A549 (cell line): ENCODE measurements around the gene NEDD9. TPM values are rescaled to one million over a fixed set of nuclear protein-coding genes. Genes with fewer than 3 reads are reported as not detected.
A peak's percentile ranks its signal among the peaks of the same experiment; 100 is the strongest.

Experiments
- ATAC-seq, 2 experiments: fragments of 200-7000 bp in 1 of 2; fragments of >200 bp in 1 of 2; cut with Nextera tagmentation in 1 of 2; cut with Tn5 transposase in 1 of 2; 3 replicates each; pipeline versions ENCODE4 v1.8.0 to v1.9.1; 2018 to 2020; ENCODE audit warnings: mild to moderate bottlenecking in 1 of 2, moderate library complexity in 1 of 2
- CTCF ChIA-PET: fragments of 300-600 bp; sonication (Branson Sonifier 250); formaldehyde crosslinking; extraction: SDS; loops from one replicate; lab custom pipeline; 2021; ENCODE audit warnings: antibody characterized with exemption, inconsistent platforms; lab: Yijun Ruan, JAX
- POLR2A ChIA-PET: fragments of 350-600 bp; formaldehyde crosslinking; extraction: SDS; loops from one replicate; lab custom pipeline; 2021; ENCODE audit warnings: antibody characterized with exemption, inconsistent platforms; lab: Yijun Ruan, JAX
- DNase-seq, 2 experiments: peaks; one replicate each; pipeline versions ENCODE4 v3.0.0 to v3.0.0-alpha.2; 2011 to 2016; ENCODE audit warnings: low read depth in 1 of 2, low spot score in 1 of 2
- FAIRE-seq: peaks from 2 replicates; lab custom pipeline; 2011; peaks lifted over from hg19 to GRCh38; lab: Jason Lieb, UNC
- H3K27ac ChIP-seq, 2 experiments: fragments of >200 bp; sonication (Bioruptor Twin); formaldehyde crosslinking; 3 replicates each; pipeline ENCODE4 v1.5.1; 2016 to 2017
- H3K4me1 ChIP-seq: fragments of >200 bp; sonication (Bioruptor Twin); formaldehyde crosslinking; 3 replicates; pipeline ENCODE4 v1.6.1; 2016
- H3K4me2 ChIP-seq: fragments of >200 bp; sonication (Bioruptor Twin); formaldehyde crosslinking; 3 replicates; pipeline ENCODE4 v1.6.1; 2016
- H3K4me3 ChIP-seq: fragments of >200 bp; sonication (Bioruptor Twin); formaldehyde crosslinking; 3 replicates; pipeline ENCODE4 v1.5.1; 2016
- H3K9me3 ChIP-seq: fragments of >200 bp; sonication (Bioruptor Twin); formaldehyde crosslinking; 3 replicates; pipeline ENCODE4 v1.6.1; 2016
- CHD2 ChIP-seq: fragments of 150-350 bp; IDR thresholded peaks from 2 replicates; pipeline ENCODE4 v1.6.1; 2014; ENCODE audit warnings: low read length; ENCODE audit not compliant: partially characterized antibody
- EHF ChIP-seq: fragments of 250-450 bp; sonication (Bioruptor Pico); IDR thresholded peaks from 2 replicates; pipeline ENCODE4 v1.5.0; 2020; ENCODE audit warnings: mild to moderate bottlenecking
- EP300 ChIP-seq, 2 experiments: fragments of >200 bp; sonication (Bioruptor Twin); formaldehyde crosslinking; IDR thresholded peaks; 2 replicates in 1 of 2; 3 replicates in 1 of 2; pipeline ENCODE4 v1.6.1; 2016 to 2017
- HEYL ChIP-seq: fragments of 250-450 bp; sonication (Bioruptor Pico); IDR thresholded peaks from 2 replicates; pipeline ENCODE4 v1.8.0; 2021; ENCODE audit warnings: mild to moderate bottlenecking, moderate library complexity
- HOXB5 ChIP-seq: fragments of 250-450 bp; sonication (Bioruptor Pico); IDR thresholded peaks from 2 replicates; pipeline ENCODE4 v1.5.0; 2020; ENCODE audit warnings: mild to moderate bottlenecking, moderate library complexity
- JUN ChIP-seq, 2 experiments: fragments of >200 bp; sonication (Bioruptor Twin); formaldehyde crosslinking; IDR thresholded peaks; 2 replicates in 1 of 2; 3 replicates in 1 of 2; pipeline ENCODE4 v1.6.1; 2016 to 2017
- JUNB ChIP-seq: fragments of >200 bp; sonication (Bioruptor Twin); formaldehyde crosslinking; IDR thresholded peaks from 2 replicates; pipeline ENCODE4 v1.6.1; 2016
- KDM5A ChIP-seq: fragments of 200-600 bp; sonication (generic); IDR thresholded peaks from 2 replicates; pipeline ENCODE4 v1.6.1; 2016; ENCODE audit warnings: antibody characterized with exemption, mild to moderate bottlenecking
- NPAS2 ChIP-seq: fragments of 250-450 bp; sonication (Bioruptor Pico); IDR thresholded peaks from 2 replicates; pipeline ENCODE4 v1.8.0; 2022; ENCODE audit warnings: mild to moderate bottlenecking, moderate library complexity, borderline replicate concordance
- PHF8 ChIP-seq: fragments of 200-600 bp; sonication (generic); IDR thresholded peaks from 2 replicates; pipeline ENCODE4 v1.6.1; 2016; ENCODE audit warnings: low read depth, mild to moderate bottlenecking, antibody characterized with exemption, moderate library complexity, borderline replicate concordance
- RFX5 ChIP-seq: fragments of 450-650 bp; IDR thresholded peaks from 2 replicates; pipeline ENCODE4 v1.7.1; 2014; ENCODE audit warnings: antibody characterized with exemption, mild to moderate bottlenecking, moderate library complexity
- RNF2 ChIP-seq: fragments of 200-600 bp; sonication (generic); IDR thresholded peaks from 2 replicates; pipeline ENCODE4 v1.6.1; 2016; ENCODE audit warnings: low read depth, mild to moderate bottlenecking, antibody characterized with exemption, moderate library complexity, borderline replicate concordance
- TP53 ChIP-seq: fragments of 250-450 bp; sonication (Bioruptor Pico); IDR thresholded peaks from 2 replicates; pipeline ENCODE4 v1.5.0; 2021; ENCODE audit warnings: mild to moderate bottlenecking, moderate library complexity
- ZC3H11A ChIP-seq: fragments of 450-650 bp; IDR thresholded peaks from 2 replicates; pipeline ENCODE4 v1.6.1; 2014; ENCODE audit warnings: antibody characterized with exemption, mild to moderate bottlenecking
- WGBS: methylation state at CpG from one replicate; pipeline ENCODE4 v1.1.6; 2017; ENCODE audit errors: missing lambda C conversion rate; 5-methylcytosine and 5-hydroxymethylcytosine counted together
- polyA plus RNA-seq, 4 experiments: library from polyadenylated mRNA; depleted of rRNA in 3 of 4; stranded (reverse); fragments of >200 nt; fragmentation: RNase III in 1 of 4; extraction: RNeasy Plus Mini Kit Qiagen cat#74134 plus additional on column Dnase treatment in 1 of 4; gene quantifications; 2 replicates in 3 of 4; 3 replicates in 1 of 4; pipeline ENCODE4 v1.2.3, GENCODE V29; 2011 to 2017
- TF ChIP-seq, protein P1 (sequence below): fragments of 250-450 bp; sonication (Bioruptor Pico); IDR thresholded peaks from 2 replicates; pipeline ENCODE4 v1.5.0; 2021; ENCODE audit warnings: mild to moderate bottlenecking, moderate library complexity, borderline replicate concordance
- TF ChIP-seq, protein P2 (sequence below): fragments of >200 bp; sonication (Bioruptor Twin); formaldehyde crosslinking; IDR thresholded peaks from 3 replicates; pipeline ENCODE4 v1.5.1; 2016
- TF ChIP-seq, protein P3 (sequence below): fragments of 250-450 bp; sonication (Bioruptor Pico); IDR thresholded peaks from 2 replicates; pipeline ENCODE4 v1.5.0; 2020; ENCODE audit warnings: low read depth, mild to moderate bottlenecking, moderate library complexity

The NEDD9 gene
- polyA plus RNA-seq, 2 of the 4 experiments (the other 2 are of a cell fraction), result 46.7 to 79.6 TPM

GRCh38 chr6:11212664-11213063, 19.8 kb downstream of the NEDD9 start (continued):
- TF ChIP-seq, protein P1, sequence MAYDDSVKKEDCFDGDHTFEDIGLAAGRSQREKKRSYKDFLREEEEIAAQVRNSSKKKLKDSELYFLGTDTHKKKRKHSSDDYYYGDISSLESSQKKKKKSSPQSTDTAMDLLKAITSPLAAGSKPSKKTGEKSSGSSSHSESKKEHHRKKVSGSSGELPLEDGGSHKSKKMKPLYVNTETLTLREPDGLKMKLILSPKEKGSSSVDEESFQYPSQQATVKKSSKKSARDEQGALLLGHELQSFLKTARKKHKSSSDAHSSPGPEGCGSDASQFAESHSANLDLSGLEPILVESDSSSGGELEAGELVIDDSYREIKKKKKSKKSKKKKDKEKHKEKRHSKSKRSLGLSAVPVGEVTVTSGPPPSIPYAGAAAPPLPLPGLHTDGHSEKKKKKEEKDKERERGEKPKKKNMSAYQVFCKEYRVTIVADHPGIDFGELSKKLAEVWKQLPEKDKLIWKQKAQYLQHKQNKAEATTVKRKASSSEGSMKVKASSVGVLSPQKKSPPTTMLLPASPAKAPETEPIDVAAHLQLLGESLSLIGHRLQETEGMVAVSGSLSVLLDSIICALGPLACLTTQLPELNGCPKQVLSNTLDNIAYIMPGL (CRISPR knock-in tag), result no peak
- TF ChIP-seq, protein P2, sequence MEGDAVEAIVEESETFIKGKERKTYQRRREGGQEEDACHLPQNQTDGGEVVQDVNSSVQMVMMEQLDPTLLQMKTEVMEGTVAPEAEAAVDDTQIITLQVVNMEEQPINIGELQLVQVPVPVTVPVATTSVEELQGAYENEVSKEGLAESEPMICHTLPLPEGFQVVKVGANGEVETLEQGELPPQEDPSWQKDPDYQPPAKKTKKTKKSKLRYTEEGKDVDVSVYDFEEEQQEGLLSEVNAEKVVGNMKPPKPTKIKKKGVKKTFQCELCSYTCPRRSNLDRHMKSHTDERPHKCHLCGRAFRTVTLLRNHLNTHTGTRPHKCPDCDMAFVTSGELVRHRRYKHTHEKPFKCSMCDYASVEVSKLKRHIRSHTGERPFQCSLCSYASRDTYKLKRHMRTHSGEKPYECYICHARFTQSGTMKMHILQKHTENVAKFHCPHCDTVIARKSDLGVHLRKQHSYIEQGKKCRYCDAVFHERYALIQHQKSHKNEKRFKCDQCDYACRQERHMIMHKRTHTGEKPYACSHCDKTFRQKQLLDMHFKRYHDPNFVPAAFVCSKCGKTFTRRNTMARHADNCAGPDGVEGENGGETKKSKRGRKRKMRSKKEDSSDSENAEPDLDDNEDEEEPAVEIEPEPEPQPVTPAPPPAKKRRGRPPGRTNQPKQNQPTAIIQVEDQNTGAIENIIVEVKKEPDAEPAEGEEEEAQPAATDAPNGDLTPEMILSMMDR, result no peak
- TF ChIP-seq JUN (IDR thresholded peaks at IDR 0.05) (0 out of 5 replicates have a peak, but pooled peaks of 1 of the 2 experiments have one; percentile 28), JUNB (peak; percentile 32; the same call in 1 of the 2 replicates), RNF2 (no peak)
- TF ChIP-seq, all 56 proteins: peak for 7

GRCh38 chr6:11211254-11211653, 21.2 kb downstream of the NEDD9 start:
- no peak for ATAC-seq
- Histone ChIP-seq H3K4me3 (no peak overlapping the region), H3K4me2 (peak overlapping the region; percentile 92), H3K4me1 (peaks cover 96% of the 10 kb centered on the region), H3K27ac (peak overlapping the region; percentile 93 to 94), H3K9me3 (no peaks in the 10 kb centered on the region)
- DNase-seq, result no peak
- 56% methylated on average over 2 of the region's 2 CpGs for WGBS
- TF ChIP-seq HEYL (CRISPR knock-in tag) (no peak), RFX5 (no peak), TP53 (no peak)
- POLR2A ChIA-PET, result no interaction called here
- FAIRE-seq, result no peak
- CTCF ChIA-PET, result interaction anchor here (0.7 to 13.0 kb wide), 2 partner anchors 39 to 286 kb away, joined by 3 to 66 read pairs; no protein-coding TSS in a partner anchor

DNA sequence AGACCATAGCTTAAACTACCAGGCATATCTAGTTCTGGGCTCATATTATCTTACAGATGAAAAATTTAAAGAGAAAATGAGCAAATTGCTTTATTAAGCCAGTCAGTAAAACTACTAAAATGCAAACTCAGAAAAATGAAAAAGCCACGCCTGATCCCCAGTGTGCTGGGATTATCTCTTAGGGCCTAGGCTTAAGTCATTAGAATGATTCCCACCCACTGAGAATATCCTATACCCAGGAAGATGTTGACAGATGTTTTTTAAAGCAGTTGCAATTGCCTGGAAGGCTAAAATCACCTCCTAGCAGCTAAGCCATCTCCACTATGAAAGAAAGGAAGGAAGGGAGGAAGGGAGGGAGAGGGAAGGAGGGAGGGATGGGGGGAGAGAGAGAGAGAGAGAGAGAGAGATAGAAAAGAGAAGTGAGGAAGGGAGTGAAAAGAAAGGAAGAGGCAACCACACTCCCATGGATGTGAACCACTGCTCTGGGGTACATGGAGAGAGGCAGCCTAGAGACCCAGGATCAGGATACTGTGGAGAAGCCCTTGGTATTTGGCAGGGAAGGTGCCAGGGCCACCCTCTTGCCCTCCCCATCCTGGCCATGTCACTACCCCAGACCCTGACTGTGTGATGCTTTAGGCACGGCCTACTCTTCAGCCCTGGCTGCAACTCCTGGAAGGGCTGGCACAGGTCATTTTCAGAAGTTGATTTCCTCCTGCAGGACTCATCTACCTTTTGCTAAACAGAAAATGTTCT, 21.9 kb downstream of the NEDD9 start:
- Histone ChIP-seq H3K4me2 (peak overlapping the region; percentile 92), H3K4me1 (peaks cover 96% of the 10 kb centered on the region), H3K9me3 (no peaks in the 10 kb centered on the region), H3K27ac (peak overlapping the region; percentile 93 to 94)
- ATAC-seq (peak in 1 of 2 experiments; percentile 9; a peak in 3 of 6 replicates), DNase-seq (no peak)
- WGBS, result 83% methylated on average over 2 of the region's 2 CpGs
- POLR2A ChIA-PET, result no interaction called here
- TF ChIP-seq KDM5A (no peak), EHF (0 out of 2 replicates have a peak, but pooled peaks have one; percentile 14)
- TF ChIP-seq, all 56 proteins: peak for 1
- H3K4me3 ChIP-seq, result no peak overlapping the region
- no peak for FAIRE-seq
- CTCF ChIA-PET, result interaction anchor here (13.0 kb wide), 1 partner anchor 286 kb away, joined by 66 read pairs; no protein-coding TSS in a partner anchor

DNA sequence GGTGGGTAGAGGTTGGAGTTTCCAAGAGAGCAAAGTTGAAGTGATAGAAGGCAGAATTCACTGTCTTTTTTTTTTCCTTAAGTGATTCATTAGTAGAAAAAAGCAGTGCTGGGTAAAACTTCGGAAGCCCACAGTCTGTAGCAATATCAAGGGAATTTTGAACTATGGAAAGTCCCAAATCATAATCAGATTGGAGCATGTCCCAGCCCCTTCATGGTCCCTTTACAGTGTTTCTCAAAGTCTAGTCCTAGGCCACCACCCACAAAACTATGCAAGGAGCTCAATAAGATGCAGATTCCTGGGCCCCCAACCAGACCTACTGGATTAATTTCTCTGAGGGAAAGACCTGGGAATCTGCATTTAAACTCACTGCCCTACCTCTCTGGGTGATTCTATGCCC, 22.6 kb downstream of the NEDD9 start:
- ChIA-PET POLR2A (interaction anchor here (0.7 kb wide), 1 partner anchor 23 kb away, joined by 3 read pairs; the partner anchor contains the start of gene NEDD9), CTCF (interaction anchor here (13.0 kb wide), 1 partner anchor 287 kb away, joined by 66 read pairs; no protein-coding TSS in a partner anchor)
- peaks cover 96% of the 10 kb centered on the region for H3K4me1 ChIP-seq
- ATAC-seq (peak in 1 of 2 experiments; percentile 14; a peak in 3 of 6 replicates), DNase-seq (peak in 1 of 2 experiments; percentile 73), FAIRE-seq (no peak)
- no peaks in the 10 kb centered on the region for H3K9me3 ChIP-seq
- H3K4me2 ChIP-seq, result peak overlapping the region; percentile 92
- no peak overlapping the region for H3K4me3 ChIP-seq
- 0% methylated on average over 1 of the region's 1 CpG for whole genome bisulfite sequencing
- peak overlapping the region; percentile 93 to 94 for H3K27ac ChIP-seq
- TF ChIP-seq, protein P3, sequence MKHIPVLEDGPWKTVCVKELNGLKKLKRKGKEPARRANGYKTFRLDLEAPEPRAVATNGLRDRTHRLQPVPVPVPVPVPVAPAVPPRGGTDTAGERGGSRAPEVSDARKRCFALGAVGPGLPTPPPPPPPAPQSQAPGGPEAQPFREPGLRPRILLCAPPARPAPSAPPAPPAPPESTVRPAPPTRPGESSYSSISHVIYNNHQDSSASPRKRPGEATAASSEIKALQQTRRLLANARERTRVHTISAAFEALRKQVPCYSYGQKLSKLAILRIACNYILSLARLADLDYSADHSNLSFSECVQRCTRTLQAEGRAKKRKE (CRISPR knock-in tag), result 0 out of 2 replicates have a peak, but pooled peaks have one; percentile 82
- TF ChIP-seq EP300 (IDR thresholded peaks at IDR 0.05) (no peak), HOXB5 (peak; percentile 76), PHF8 (no peak), NPAS2 (CRISPR knock-in tag) (no peak), CHD2 (no peak), EHF (0 out of 2 replicates have a peak, but pooled peaks have one; percentile 43), ZC3H11A (no peak), TP53 (0 out of 2 replicates have a peak, but pooled peaks have one; percentile 37)
- TF ChIP-seq, protein P1 (CRISPR knock-in tag), result 0 out of 2 replicates have a peak, but pooled peaks have one; percentile 38
